A673 (cell line): Measurements from ENCODE around the gene CEP44.

Experiments
- EZH2 ChIP-seq: fragments of 200-600 bp; sonication (generic); IDR thresholded peaks from 2 replicates; pipeline ENCODE4 v1.6.1; 2017; ENCODE audit warnings: borderline replicate concordance, low read depth, mild to moderate bottlenecking, mixed read lengths, antibody characterized with exemption, low read length; ENCODE audit not compliant: poor library complexity, severe bottlenecking
- TF ChIP-seq, protein P1 (sequence below): fragments of 300-800, 200-600 bp; sonication (generic); conservative IDR thresholded peaks from 2 replicates; pipeline ENCODE4 v1.5.1; 2017; ENCODE audit warnings: low read depth, mild to moderate bottlenecking, antibody characterized with exemption, low read length, moderate library complexity, mixed read lengths

DNA sequence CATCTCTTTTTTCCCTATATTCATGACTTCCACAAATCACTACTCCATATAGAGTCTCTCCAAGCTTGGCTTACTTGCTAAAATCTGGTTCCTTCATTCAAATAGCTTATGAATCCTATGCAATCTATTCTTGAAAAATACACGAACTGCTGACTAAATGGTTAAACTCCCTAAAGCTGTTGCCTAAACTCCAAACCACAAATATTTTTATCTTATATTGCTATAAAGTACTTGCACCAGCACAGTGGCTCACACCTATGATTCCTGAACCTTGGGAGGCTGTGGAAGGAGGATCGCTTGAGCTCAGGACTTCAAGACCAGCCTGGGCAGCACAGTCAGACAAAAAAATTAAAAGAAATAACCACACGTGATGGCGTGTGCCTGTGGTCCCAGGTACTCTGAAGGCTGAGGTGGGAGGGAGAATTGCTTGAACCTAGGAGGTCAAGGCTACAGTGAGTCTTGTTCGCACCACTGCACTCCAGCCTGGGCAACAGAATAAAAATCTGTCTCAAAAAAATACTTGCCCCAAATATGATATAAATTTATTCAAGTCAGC is 2.5 kb upstream of the CEP44 start:
- TF ChIP-seq EZH2 = no peak
- TF ChIP-seq, protein P1, sequence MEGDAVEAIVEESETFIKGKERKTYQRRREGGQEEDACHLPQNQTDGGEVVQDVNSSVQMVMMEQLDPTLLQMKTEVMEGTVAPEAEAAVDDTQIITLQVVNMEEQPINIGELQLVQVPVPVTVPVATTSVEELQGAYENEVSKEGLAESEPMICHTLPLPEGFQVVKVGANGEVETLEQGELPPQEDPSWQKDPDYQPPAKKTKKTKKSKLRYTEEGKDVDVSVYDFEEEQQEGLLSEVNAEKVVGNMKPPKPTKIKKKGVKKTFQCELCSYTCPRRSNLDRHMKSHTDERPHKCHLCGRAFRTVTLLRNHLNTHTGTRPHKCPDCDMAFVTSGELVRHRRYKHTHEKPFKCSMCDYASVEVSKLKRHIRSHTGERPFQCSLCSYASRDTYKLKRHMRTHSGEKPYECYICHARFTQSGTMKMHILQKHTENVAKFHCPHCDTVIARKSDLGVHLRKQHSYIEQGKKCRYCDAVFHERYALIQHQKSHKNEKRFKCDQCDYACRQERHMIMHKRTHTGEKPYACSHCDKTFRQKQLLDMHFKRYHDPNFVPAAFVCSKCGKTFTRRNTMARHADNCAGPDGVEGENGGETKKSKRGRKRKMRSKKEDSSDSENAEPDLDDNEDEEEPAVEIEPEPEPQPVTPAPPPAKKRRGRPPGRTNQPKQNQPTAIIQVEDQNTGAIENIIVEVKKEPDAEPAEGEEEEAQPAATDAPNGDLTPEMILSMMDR = no peak
